ENCODE measurements around the gene ZNF662. TPM values are rescaled to one million over a fixed set of nuclear protein-coding genes. Genes with fewer than 3 reads are reported as not detected.
A peak's percentile ranks its signal among the peaks of the same experiment; 100 is the strongest.

Gene ZNF662
- total and polyA plus RNA-seq, 2 of the 8 experiments (the other 6 are each of a cell fraction or from before 2014, with no cell fraction given) = 0.03 TPM; not detected in 1

DNA sequence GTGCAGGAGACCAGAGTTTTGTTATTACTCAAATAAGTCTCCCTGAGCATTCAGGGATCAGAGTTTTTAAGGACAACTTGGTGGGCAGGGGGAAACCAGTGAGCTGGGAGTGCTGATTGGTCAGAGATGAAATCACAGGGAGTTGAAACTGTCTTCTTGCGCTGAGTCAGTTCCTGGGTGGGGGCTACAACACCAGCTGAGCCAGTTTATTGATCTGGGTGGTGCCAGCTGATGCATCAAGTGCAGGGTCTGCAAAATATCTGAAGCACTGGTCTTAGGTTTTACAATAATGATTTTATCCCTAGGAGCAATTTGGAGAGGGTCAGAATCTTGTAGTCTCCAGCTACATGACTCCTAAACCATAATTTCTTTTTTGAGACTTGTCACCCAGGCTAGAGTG, 13.8 kb upstream of the ZNF662 start:
- Histone ChIP-seq H3K18ac (ENCODE audit: extremely low read depth, low read length) (peak overlapping the region; percentile 84; the same call in 1 of the 2 replicates), H2BK20ac (ENCODE audit: low read length) (no peak overlapping the region), H3K79me2 (ENCODE audit: control insufficient read depth in 1 of 2, insufficient read depth in 2 of 2, low read length in 2 of 2) (no peaks in the 10 kb centered on the region), H2BK5ac (ENCODE audit: low read depth, low read length) (peak overlapping the region; percentile 69; the same call in 1 of the 2 replicates), H2AFZ (ENCODE audit: low read length) (no peak overlapping the region), H3K23ac (ENCODE audit: insufficient read length) (no peak overlapping the region), H3K23me2 (ENCODE audit: low read depth, low read length) (no peaks in the 10 kb centered on the region), H4K20me1 (replicated peaks in 1 of 2; ENCODE audit: control insufficient read depth in 1 of 2, insufficient read depth in 2 of 2, low read length in 2 of 2) (no peaks in the 10 kb centered on the region), H2BK15ac (ENCODE audit: low read length) (no peak overlapping the region), H4K8ac (ENCODE audit: extremely low read depth, insufficient read depth, low read length) (no peak overlapping the region), H3K79me1 (ENCODE audit: low read depth, low read length) (no peaks in the 10 kb centered on the region), H3K36me3 (ENCODE audit: control insufficient read depth in 2 of 4, insufficient read depth in 4 of 4, low read length in 3 of 4) (no peaks in the 10 kb centered on the region; a peak in 1 of 8 replicates), H3K14ac (ENCODE audit: insufficient read length) (no peak overlapping the region), H3K4me2 (ENCODE audit: insufficient read depth in 1 of 2, low read depth in 2 of 2, low read length in 2 of 2) (no peak overlapping the region), H2AK5ac (ENCODE audit: low read depth, low read length) (peak overlapping the region; percentile 65; the same call in 1 of the 2 replicates), H3K56ac (replicated peaks; ENCODE audit: insufficient read length, low read depth, low read length) (no peak overlapping the region), H3K9ac (replicated peaks in 1 of 4; ENCODE audit: extremely low read depth in 1 of 4, low read depth in 3 of 4, low read length in 3 of 4) (no peak overlapping the region), H2BK12ac (ENCODE audit: low read depth, low read length) (no peak overlapping the region), H3K4ac (replicated peaks; ENCODE audit: insufficient read length, low read depth, low read length) (no peak overlapping the region), H4K91ac (replicated peaks; ENCODE audit: insufficient read length, low read length) (no peak overlapping the region), H3K27me3 (replicated peaks in 1 of 4; ENCODE audit: control insufficient read depth in 3 of 4, extremely low read depth in 1 of 4, insufficient read depth in 3 of 4, low read length in 3 of 4) (no peaks in the 10 kb centered on the region), H3K4me3 (ENCODE audit: extremely low read depth in 1 of 4, insufficient read depth in 2 of 4, low read depth in 3 of 4, low read length in 4 of 4) (no peak overlapping the region), H3K9me3 (ENCODE audit: insufficient read depth in 2 of 2, low read depth in 1 of 2, low read length in 1 of 2) (no peaks in the 10 kb centered on the region), H2BK120ac (replicated peaks; ENCODE audit: low read depth, low read length) (peak overlapping the region; percentile 83), H4K5ac (ENCODE audit: insufficient read length, low read depth, low read length) (peak overlapping the region; percentile 96), H3K27ac (ENCODE audit: low read depth, low read length) (no peak overlapping the region; the same call in 1 of the 2 replicates), H3K4me1 (replicated peaks in 1 of 4; ENCODE audit: control insufficient read depth in 3 of 4, insufficient read depth in 4 of 4, low read length in 3 of 4) (peaks cover 0 to 15% (median 5%) of the 10 kb centered on the region in 4 experiments; a peak in 5 of 7 replicates)
- 94% methylated on average over 1 of the region's 1 CpG; no CpG with 5 or more reads in 1 of the 2 experiments for WGBS, 2 experiments (ENCODE audit: extremely low coverage in 1 of 2, insufficient coverage in 1 of 2, insufficient read length in 1 of 2, insufficient replicate concordance in 2 of 2, low coverage in 1 of 2, low lambda C conversion rate in 2 of 2, missing lambda C conversion rate in 1 of 2)
- ChIA-PET CTCF (ENCODE audit: partially characterized antibody) (interaction anchor here (1.7 to 3.5 kb wide), 4 partner anchors 11 to 69 kb away, joined by 3 to 14 read pairs (median 6); no protein-coding TSS in a partner anchor), POLR2A (ENCODE audit: partially characterized antibody) (no interaction called here)
- FAIRE-seq (no peak), DNase-seq (ENCODE audit: low read depth in 1 of 2, low spot score in 2 of 2) (no peak)
- TF ChIP-seq KDM4A (IDR thresholded peaks at IDR 0.05; ENCODE audit: low read depth, low read length, severe bottlenecking) (no peak), KDM1A (IDR thresholded peaks at IDR 0.05; ENCODE audit: borderline replicate concordance, low read length) (no peak), POU5F1 (IDR thresholded peaks at IDR 0.05; ENCODE audit: low read depth, low read length) (no peak), SP2 (IDR thresholded peaks at IDR 0.05; ENCODE audit: low read length) (no peak), ZNF274 (IDR thresholded peaks at IDR 0.05; ENCODE audit: borderline replicate concordance, extremely low read depth, low read length) (no peak), RNF2 (IDR thresholded peaks at IDR 0.05; ENCODE audit: borderline replicate concordance, low read depth, low read length, missing control alignments, poor library complexity, severe bottlenecking) (no peak), CBX8 (IDR thresholded peaks at IDR 0.05; ENCODE audit: borderline replicate concordance, low read depth, low read length) (no peak), HDAC2 (IDR thresholded peaks at IDR 0.05; ENCODE audit: borderline replicate concordance in 1 of 2, low read depth in 2 of 2, low read length in 2 of 2) (no peak), EP300 (IDR thresholded peaks at IDR 0.05; ENCODE audit: borderline replicate concordance in 1 of 2, low read depth in 2 of 2, low read length in 2 of 2) (no peak), SP4 (IDR thresholded peaks at IDR 0.05; ENCODE audit: low read length) (no peak), SUZ12 (IDR thresholded peaks at IDR 0.05; ENCODE audit: low read length) (no peak), SAP30 (IDR thresholded peaks at IDR 0.05; ENCODE audit: insufficient read depth, insufficient replicate concordance, low read length) (no peak), JUND (IDR thresholded peaks at IDR 0.05; ENCODE audit: low read length) (no peak)
